ENCODE data around the gene EPB41L2.

The EPB41L2 gene

DNA sequence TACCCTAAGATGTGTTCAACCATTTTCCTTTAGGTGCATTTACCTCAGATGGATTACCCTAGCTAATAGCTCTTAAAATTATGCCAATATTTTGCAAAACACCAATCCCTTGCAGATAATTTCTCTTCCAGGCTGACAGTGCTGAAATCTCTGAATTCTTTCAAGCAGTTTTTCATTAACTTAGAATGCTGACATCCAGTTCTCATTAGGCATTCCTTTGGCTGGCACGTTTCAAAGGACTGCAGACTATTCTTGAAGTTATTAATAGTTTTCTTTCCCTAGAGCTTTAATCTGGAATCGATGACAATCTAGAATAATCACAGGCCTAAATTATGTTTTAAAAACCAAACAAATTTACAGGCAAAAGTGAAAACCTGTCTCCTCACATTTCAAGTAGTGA is 167.5 kb downstream of the EPB41L2 start:
- Histone ChIP-seq H3K27ac (ENCODE audit: low read depth, low read length) (no peak overlapping the region), H3K4me1 (ENCODE audit: control insufficient read depth, insufficient read depth, low read length, unreplicated experiment) (peaks cover 8% of the 10 kb centered on the region), H3K79me2 (ENCODE audit: control insufficient read depth, insufficient read depth, low read length, unreplicated experiment) (no peaks in the 10 kb centered on the region), H3K36me3 (ENCODE audit: insufficient read depth, low read length) (peaks cover 8% of the 10 kb centered on the region), H3K27me3 (ENCODE audit: insufficient read depth, low read length) (no peaks in the 10 kb centered on the region), H3K4me3 (ENCODE audit: low read depth, low read length) (no peak overlapping the region), H2AFZ (ENCODE audit: low read length, unreplicated experiment) (no peak overlapping the region)

DNA sequence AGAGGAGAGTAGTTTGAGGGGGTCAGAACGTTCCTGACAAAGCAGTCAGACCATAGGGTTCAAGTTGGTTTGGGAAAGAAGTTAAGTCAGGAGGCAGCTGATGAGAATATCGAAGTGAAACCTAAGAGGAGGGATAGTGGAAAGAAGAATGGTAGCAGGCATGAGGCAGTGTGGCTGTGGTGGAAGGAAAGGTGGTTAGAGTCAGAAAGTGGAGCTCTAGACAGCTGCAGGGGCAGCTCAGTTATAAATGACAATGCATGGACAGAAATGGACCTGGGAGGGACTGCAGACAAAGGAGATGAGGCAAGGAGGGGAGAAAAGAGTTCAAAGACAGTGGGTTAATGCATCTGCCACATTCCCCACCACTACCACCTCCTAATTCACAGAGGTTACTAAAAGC is 169.3 kb downstream of the EPB41L2 start:
- H3K27ac ChIP-seq (ENCODE audit: low read depth, low read length) = no peak overlapping the region
- no peak overlapping the region for H3K4me3 ChIP-seq (ENCODE audit: low read depth, low read length)
- no peak overlapping the region for H2AFZ ChIP-seq (ENCODE audit: low read length, unreplicated experiment)
- H3K79me2 ChIP-seq (ENCODE audit: control insufficient read depth, insufficient read depth, low read length, unreplicated experiment) = no peaks in the 10 kb centered on the region
- H3K27me3 ChIP-seq (ENCODE audit: insufficient read depth, low read length) = no peaks in the 10 kb centered on the region
- peaks cover 12% of the 10 kb centered on the region for H3K4me1 ChIP-seq (ENCODE audit: control insufficient read depth, insufficient read depth, low read length, unreplicated experiment)
- H3K36me3 ChIP-seq (ENCODE audit: insufficient read depth, low read length) = peaks cover 14% of the 10 kb centered on the region

DNA sequence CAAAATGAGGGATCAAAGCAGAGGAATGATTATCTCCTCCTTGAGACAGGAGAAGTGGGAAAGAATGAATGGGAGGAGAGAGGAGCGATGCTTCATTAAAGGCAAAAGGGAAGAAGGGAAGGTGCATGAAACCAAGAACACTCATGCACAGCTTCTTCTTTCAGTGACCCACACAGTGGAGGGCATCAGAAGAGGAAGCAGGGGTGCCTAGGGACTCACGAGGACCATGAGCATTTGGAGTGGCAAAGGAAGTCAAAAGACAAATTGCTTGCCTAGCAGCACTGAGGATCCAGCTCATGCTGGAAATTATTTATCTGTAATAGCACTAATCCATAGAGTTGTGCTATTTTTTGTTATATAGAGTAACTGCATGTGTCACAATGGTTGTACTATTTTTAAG is 169.8 kb downstream of the EPB41L2 start:
- Histone ChIP-seq H3K79me2 (ENCODE audit: control insufficient read depth, insufficient read depth, low read length, unreplicated experiment) (no peaks in the 10 kb centered on the region), H3K36me3 (ENCODE audit: insufficient read depth, low read length) (peaks cover 14% of the 10 kb centered on the region), H3K4me1 (ENCODE audit: control insufficient read depth, insufficient read depth, low read length, unreplicated experiment) (peaks cover 12% of the 10 kb centered on the region), H3K27me3 (ENCODE audit: insufficient read depth, low read length) (no peaks in the 10 kb centered on the region), H3K27ac (ENCODE audit: low read depth, low read length) (no peak overlapping the region), H2AFZ (ENCODE audit: low read length, unreplicated experiment) (no peak overlapping the region), H3K4me3 (ENCODE audit: low read depth, low read length) (no peak overlapping the region)

DNA sequence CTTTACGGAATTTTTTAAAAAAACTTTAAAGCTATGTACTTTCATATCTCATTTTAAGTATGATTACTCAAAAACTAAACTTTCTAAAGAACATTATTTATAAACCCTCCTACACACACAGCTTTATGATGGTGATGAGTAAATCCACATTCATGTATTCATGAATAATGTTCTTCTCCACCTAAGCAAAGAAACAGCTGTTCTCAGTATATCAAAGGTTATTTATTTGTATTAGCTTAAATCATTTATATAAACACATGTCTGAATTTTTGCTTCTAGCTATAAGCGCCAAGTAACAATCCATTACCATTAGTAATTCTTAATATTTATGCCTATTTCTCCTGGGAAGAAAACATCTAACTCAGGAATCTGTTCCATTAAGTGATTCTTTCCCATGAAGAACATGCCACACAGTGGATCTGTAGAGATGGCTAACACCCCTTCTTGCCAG is 172.5 kb downstream of the EPB41L2 start:
- H3K4me1 ChIP-seq (ENCODE audit: control insufficient read depth, insufficient read depth, low read length, unreplicated experiment) = peaks cover 12% of the 10 kb centered on the region
- H3K36me3 ChIP-seq (ENCODE audit: insufficient read depth, low read length) = peaks cover 14% of the 10 kb centered on the region
- no peak overlapping the region for H2AFZ ChIP-seq (ENCODE audit: low read length, unreplicated experiment)
- peak overlapping the region; percentile 54 for H3K27ac ChIP-seq (ENCODE audit: low read depth, low read length)
- no peaks in the 10 kb centered on the region for H3K79me2 ChIP-seq (ENCODE audit: control insufficient read depth, insufficient read depth, low read length, unreplicated experiment)
- H3K4me3 ChIP-seq (ENCODE audit: low read depth, low read length) = no peak overlapping the region
- no peaks in the 10 kb centered on the region for H3K27me3 ChIP-seq (ENCODE audit: insufficient read depth, low read length)

DNA sequence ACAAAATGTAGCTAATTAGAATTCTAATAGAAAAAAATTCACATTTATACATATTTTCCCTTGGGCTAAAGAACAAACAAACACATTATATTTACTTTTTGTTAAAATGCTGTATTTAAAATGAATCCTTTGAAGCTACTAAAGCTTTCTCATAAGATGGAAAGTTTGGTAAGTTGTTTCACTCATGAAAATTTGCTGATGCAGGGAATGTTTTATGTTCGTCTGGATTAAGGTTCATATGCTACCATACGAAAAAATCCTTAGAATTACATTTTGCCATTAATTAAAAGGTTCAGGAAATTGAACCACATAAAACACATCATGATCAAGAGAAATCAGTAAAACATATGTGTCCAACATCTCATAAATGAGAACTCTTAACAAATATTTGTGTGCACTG is 173.6 kb downstream of the EPB41L2 start:
- no peak overlapping the region for H3K27ac ChIP-seq (ENCODE audit: low read depth, low read length)
- no peak overlapping the region for H3K4me3 ChIP-seq (ENCODE audit: low read depth, low read length)
- H3K4me1 ChIP-seq (ENCODE audit: control insufficient read depth, insufficient read depth, low read length, unreplicated experiment) = peaks cover 12% of the 10 kb centered on the region
- no peak overlapping the region for H2AFZ ChIP-seq (ENCODE audit: low read length, unreplicated experiment)
- H3K36me3 ChIP-seq (ENCODE audit: insufficient read depth, low read length) = peaks cover 20% of the 10 kb centered on the region
- H3K79me2 ChIP-seq (ENCODE audit: control insufficient read depth, insufficient read depth, low read length, unreplicated experiment) = no peaks in the 10 kb centered on the region
- no peaks in the 10 kb centered on the region for H3K27me3 ChIP-seq (ENCODE audit: insufficient read depth, low read length)

DNA sequence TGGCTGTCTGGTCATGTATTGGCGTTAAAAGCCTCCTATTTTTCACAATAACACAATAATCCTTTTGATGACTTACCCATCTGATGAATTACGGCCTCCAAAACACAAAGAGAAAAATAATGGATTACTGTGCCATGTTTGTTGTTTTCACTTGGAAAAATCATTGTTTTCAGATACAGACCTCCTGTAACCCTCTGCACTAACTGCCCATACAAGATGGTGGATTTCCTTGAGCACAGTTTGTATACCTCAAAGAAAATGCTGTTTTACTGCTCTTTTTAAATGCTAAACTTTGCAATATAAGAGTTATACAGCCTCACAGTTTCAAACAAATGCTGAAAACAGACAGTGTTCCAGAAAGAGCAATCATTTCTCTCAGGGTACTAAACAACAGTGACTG is 174.8 kb downstream of the EPB41L2 start:
- peaks cover 21% of the 10 kb centered on the region for H3K36me3 ChIP-seq (ENCODE audit: insufficient read depth, low read length)
- H3K79me2 ChIP-seq (ENCODE audit: control insufficient read depth, insufficient read depth, low read length, unreplicated experiment) = no peaks in the 10 kb centered on the region
- no peak overlapping the region for H3K27ac ChIP-seq (ENCODE audit: low read depth, low read length)
- no peak overlapping the region for H3K4me3 ChIP-seq (ENCODE audit: low read depth, low read length)
- H3K4me1 ChIP-seq (ENCODE audit: control insufficient read depth, insufficient read depth, low read length, unreplicated experiment) = peaks cover 12% of the 10 kb centered on the region
- H3K27me3 ChIP-seq (ENCODE audit: insufficient read depth, low read length) = no peaks in the 10 kb centered on the region
- no peak overlapping the region for H2AFZ ChIP-seq (ENCODE audit: low read length, unreplicated experiment)

DNA sequence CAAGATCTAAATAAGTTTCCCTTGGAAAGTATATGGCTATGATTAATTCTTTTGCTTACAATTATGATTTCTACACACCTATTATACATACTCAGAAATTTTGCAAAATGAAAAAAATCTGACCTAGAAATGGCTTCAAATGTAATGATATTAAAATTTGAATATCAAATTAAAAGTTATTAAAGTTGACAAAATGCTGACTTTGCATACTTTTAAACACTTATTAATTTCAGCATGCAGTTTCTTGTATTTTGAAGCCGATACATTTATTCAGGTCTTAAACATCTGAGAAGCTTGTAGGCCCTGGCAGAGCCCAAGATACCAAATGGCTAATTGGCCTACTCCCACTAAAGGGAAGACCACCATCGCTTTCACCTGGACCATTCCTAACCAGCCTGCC is 176.1 kb downstream of the EPB41L2 start:
- Histone ChIP-seq H2AFZ (ENCODE audit: low read length, unreplicated experiment) (no peak overlapping the region), H3K79me2 (ENCODE audit: control insufficient read depth, insufficient read depth, low read length, unreplicated experiment) (no peaks in the 10 kb centered on the region), H3K27ac (ENCODE audit: low read depth, low read length) (no peak overlapping the region), H3K4me3 (ENCODE audit: low read depth, low read length) (no peak overlapping the region), H3K4me1 (ENCODE audit: control insufficient read depth, insufficient read depth, low read length, unreplicated experiment) (peaks cover 12% of the 10 kb centered on the region), H3K36me3 (ENCODE audit: insufficient read depth, low read length) (peaks cover 16% of the 10 kb centered on the region), H3K27me3 (ENCODE audit: insufficient read depth, low read length) (no peaks in the 10 kb centered on the region)

DNA sequence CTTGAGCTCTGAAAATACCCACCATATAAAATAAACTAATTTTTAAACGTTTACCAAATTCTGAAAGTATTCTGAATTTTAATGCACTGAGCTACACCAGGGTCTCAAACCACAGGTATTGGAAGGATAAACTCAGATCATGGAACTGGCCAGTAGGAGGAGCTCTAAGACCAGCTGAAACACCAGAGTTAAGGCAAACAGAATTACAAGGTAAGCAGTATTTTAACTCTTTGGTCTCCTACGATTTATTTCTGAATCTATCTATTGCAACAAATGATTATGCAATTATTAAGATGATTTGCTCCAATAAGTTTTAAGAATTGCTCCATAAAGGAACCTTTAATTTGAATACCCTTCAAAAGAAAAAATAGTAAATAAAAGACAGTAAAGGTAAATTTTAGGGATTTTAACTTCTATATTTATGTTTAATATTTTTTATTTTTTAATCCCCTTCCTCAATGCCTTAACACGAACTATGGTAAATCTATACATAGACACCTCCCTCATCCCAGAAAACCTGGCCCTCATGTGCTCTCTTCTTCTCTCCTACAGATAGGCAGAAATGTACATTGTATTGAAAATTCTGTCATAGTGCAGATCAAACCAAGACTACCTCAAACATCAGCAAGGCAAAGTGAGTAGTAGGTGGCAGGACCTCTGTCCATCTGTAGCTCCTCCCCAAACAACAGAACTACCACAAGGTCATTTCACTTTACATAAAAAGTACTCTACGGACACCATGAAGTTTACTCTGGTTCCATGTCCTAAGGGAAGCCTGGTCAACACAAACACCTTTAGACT is 177.5 kb downstream of the EPB41L2 start:
- H2AFZ ChIP-seq (ENCODE audit: low read length, unreplicated experiment) = no peak overlapping the region
- H3K79me2 ChIP-seq (ENCODE audit: control insufficient read depth, insufficient read depth, low read length, unreplicated experiment) = no peaks in the 10 kb centered on the region
- H3K4me1 ChIP-seq (ENCODE audit: control insufficient read depth, insufficient read depth, low read length, unreplicated experiment) = peaks cover 7% of the 10 kb centered on the region
- H3K27me3 ChIP-seq (ENCODE audit: insufficient read depth, low read length) = no peaks in the 10 kb centered on the region
- H3K27ac ChIP-seq (ENCODE audit: low read depth, low read length) = no peak overlapping the region
- H3K36me3 ChIP-seq (ENCODE audit: insufficient read depth, low read length) = peaks cover 16% of the 10 kb centered on the region
- no peak overlapping the region for H3K4me3 ChIP-seq (ENCODE audit: low read depth, low read length)

DNA sequence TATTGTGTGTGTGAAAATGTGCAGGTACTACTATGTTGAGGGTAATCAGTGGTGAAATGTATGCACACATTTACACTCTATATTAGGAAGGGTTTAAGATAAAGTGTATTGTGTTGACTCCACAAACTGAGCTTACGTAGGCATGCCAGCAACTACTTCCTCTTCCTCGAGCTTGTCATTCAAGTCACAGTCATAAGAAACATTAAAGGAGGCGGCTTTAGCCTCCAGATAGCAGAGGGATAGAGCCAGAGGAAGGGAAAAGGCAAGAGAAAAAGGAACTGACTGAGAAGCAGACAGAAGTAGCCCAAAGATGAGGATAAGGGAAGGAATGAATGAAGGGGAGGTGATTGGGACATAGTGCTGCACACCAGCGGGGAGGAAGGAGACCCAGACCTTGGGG is 180.7 kb downstream of the EPB41L2 start:
- no peak overlapping the region for H3K4me3 ChIP-seq (ENCODE audit: low read depth, low read length)
- no peaks in the 10 kb centered on the region for H3K4me1 ChIP-seq (ENCODE audit: control insufficient read depth, insufficient read depth, low read length, unreplicated experiment)
- H3K27me3 ChIP-seq (ENCODE audit: insufficient read depth, low read length) = no peaks in the 10 kb centered on the region
- H3K36me3 ChIP-seq (ENCODE audit: insufficient read depth, low read length) = peaks cover 7% of the 10 kb centered on the region; the same call in 1 of the 2 replicates
- H2AFZ ChIP-seq (ENCODE audit: low read length, unreplicated experiment) = no peak overlapping the region
- H3K27ac ChIP-seq (ENCODE audit: low read depth, low read length) = no peak overlapping the region
- H3K79me2 ChIP-seq (ENCODE audit: control insufficient read depth, insufficient read depth, low read length, unreplicated experiment) = no peaks in the 10 kb centered on the region

DNA sequence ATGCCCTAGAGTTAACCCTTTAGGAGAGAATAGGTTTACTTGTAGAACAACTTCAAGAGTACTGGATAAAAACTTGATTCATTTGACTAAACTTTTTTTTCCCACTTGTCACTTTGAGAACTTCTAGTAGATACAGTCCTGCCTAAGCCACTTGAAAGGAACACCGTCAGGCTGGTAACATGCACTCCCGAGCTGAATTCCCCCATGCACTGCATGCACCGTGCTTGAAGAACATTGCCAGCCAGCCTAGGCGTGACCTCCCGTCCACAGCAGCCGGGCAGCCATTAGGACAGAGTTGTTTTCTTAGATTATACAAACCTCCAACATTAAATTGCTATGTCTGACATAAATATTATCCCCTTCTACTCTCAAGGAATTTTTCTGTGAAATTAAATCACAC is 183.2 kb downstream of the EPB41L2 start:
- H3K4me1 ChIP-seq (ENCODE audit: control insufficient read depth, insufficient read depth, low read length, unreplicated experiment) = no peaks in the 10 kb centered on the region
- no peak overlapping the region for H2AFZ ChIP-seq (ENCODE audit: low read length, unreplicated experiment)
- H3K79me2 ChIP-seq (ENCODE audit: control insufficient read depth, insufficient read depth, low read length, unreplicated experiment) = no peaks in the 10 kb centered on the region
- no peak overlapping the region for H3K27ac ChIP-seq (ENCODE audit: low read depth, low read length)
- no peaks in the 10 kb centered on the region for H3K27me3 ChIP-seq (ENCODE audit: insufficient read depth, low read length)
- peaks cover 9% of the 10 kb centered on the region; the same call in 1 of the 2 replicates for H3K36me3 ChIP-seq (ENCODE audit: insufficient read depth, low read length)
- no peak overlapping the region for H3K4me3 ChIP-seq (ENCODE audit: low read depth, low read length)

DNA sequence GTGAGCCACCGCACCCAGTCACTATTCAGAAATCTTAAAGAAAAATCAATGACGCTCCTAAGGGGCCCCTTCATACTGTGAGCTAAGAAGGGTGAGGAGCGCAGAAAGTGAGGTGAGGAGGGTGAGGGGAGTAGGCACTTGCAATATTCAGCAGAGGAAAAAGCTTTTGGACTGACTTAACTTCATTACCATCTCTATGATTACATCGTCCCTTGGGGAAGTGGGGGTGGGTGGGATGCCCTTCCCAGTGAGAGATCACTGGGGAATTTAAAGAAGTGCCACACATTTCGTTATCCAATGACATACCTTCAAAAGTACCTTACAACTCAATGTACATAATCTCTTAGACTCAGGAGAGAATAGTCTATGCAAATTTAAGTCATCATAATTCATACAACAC is 189.3 kb downstream of the EPB41L2 start:
- H2AFZ ChIP-seq (ENCODE audit: low read length, unreplicated experiment) = no peak overlapping the region
- H3K36me3 ChIP-seq (ENCODE audit: insufficient read depth, low read length) = 0 out of 2 replicates have a peak, but pooled peaks cover 5% of the 10 kb centered on the region
- no peaks in the 10 kb centered on the region for H3K27me3 ChIP-seq (ENCODE audit: insufficient read depth, low read length)
- no peak overlapping the region for H3K27ac ChIP-seq (ENCODE audit: low read depth, low read length)
- H3K4me3 ChIP-seq (ENCODE audit: low read depth, low read length) = no peak overlapping the region
- H3K79me2 ChIP-seq (ENCODE audit: control insufficient read depth, insufficient read depth, low read length, unreplicated experiment) = no peaks in the 10 kb centered on the region
- H3K4me1 ChIP-seq (ENCODE audit: control insufficient read depth, insufficient read depth, low read length, unreplicated experiment) = no peaks in the 10 kb centered on the region

Measured in ACC112 (cell line).